GM21528 (cell line): ENCODE data around the gene ICAM2.

Experiments
- ATAC-seq: cut with Tn5 transposase; IDR thresholded peaks from one replicate; pipeline ENCODE4 v1.9.1; 2021; ENCODE audit warnings: mild to moderate bottlenecking, moderate library complexity; ENCODE audit not compliant: unreplicated experiment, low FRiP score

ICAM2 gene

DNA sequence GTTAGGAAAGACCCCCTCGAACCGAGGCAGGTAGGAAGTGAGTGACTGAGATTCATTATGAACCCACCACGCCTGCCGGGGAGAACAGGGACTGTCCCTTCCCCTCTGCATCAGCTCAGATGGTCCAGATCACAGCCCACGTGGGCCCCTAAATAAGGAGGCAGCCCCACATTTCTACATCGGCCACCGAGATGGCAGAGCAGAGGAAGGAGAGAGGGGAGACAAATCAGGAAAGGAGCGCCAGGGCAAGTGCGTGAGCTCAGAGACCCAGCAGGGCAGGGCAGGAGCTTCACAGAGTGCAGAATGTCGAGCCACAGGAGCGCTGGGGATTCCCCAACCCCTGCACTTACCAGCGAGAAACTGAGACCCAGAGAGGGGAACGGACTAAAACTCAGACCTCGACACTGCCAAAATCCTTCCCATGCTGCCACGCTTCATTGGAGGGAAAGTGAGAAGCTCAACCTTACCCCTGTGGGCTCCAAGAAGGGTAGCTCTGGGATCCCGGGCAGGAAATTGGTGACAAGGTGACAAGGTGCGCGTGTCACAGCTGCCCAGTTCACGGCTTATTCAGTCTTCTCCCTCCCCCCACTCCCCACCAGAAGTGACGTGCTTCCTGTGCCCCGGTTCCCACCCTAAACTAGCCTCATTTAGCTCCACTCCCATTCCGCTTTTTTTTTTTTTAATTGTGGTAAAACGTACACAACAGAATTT, at the start of gene ICAM2:
TSS of gene ICAM2 (minus strand) at position 578 of the 711 bp plus-strand sequence. CDS start 13,942 bp downstream, outside the sequence.
- ATAC-seq, result peak; percentile 71

DNA sequence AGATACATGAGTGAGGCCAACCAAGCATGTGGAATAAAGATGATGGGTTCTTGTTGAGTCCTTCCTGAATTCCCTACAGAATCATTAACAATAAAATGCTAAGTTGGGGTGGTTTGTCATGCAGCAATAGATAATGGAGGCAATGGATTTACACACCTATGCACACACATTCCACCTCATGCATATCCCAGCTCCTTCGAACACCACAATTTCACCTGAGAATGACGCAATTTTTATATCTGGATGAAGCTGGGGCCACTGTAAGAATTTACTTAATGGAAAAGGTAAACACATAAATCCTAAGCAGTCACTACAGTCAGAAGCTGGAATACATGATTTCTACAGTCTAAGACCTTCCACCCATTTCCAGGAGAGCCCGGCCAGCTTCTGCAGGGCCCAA, 49.8 kb upstream of the ICAM2 start:
- ATAC-seq, result no peak

DNA sequence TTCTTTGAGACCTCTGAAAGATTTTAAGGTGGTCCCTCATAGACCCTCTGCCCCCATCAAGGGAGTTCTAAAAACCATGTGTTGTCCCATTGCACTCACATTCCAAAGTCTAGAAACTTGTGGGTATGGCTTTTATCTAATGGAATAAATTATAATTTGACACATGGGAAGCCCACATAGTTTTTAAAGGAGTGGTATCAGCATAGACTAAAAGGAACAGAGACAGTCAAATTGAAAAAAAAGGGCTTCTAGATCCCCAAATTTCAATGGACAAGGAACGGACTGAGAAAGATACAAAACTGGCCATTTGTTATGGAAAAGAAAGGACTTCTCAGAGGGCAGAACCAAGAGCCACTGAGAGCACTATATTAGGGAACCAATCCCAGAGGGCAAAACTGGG, 48.7 kb upstream of the ICAM2 start:
- ATAC-seq, result no peak

DNA sequence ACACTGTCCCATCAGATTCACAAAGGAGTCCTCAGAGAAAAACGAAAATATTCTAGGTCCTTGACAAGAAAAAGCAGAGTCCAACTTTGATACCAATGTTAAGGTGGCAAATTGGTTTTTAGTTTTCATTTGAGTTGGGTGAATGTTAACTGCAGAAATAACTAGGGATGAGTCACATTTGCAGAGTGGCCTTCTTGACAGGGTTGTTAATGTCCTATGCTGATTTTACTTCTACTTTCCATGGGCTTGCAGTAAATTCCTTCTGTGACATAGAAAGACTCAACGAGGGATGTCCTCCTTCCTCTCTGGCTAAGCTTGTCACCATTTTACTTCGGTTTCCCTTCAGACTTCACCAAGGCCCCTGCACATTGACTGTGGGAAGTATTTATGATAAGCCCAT, 47.2 kb upstream of the ICAM2 start:
- no peak for ATAC-seq

DNA sequence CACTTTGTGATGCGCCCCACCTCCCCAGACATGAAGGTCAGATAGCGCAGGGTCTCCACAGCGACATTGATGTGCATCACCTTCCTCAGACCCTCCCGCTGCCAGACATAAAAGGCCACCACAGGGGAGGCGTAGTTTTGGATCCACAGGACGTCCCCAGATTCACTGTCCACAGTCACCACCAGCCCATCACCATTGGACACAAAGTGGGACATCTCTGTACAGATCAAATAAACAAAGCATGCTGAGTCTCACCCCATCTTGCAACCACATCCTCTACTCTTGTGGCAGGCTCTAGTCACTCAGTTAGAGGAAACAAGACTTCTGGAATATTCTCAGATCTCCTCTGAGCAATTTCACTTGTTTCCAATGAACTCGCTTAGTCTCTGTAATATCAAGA, 46.3 kb upstream of the ICAM2 start:
- no peak for ATAC-seq

DNA sequence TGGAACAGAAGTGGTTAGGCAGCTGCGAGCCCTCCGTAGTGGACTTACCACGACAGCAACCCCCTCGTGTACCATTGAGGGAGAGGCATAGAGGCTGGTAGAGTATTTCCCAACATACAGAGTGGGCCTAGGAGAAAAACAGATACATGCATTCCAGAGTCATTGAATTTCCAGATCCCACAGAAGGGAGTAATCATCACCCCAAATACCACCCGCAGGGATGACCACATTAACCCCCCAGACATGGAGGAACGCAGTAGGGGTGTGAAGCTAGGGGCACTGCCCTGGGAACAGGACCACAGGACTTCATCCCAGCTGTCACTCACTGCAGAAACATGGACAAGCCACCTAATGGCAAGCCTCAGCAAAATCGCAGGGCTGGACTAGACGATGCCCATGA, 44.7 kb upstream of the ICAM2 start:
- no peak for ATAC-seq

DNA sequence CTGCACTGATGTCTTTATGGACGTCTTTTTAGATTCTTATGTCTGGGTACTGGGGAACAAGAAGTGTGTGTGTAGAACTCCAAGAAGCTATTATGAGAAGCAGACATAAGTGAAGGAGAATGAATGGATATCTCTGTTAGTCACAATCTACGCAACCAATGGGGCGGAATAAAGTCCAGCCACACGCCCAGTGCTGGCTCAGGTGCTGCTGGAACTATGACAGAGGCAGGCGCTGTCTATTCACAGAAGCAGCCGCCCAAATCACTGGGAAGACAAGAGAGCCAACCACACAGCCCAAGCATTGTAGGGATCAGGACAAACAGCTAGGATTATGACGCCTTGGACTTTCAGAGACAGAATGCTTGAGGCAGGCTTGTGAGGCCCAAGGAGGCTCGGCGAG, 43.9 kb upstream of the ICAM2 start:
- ATAC-seq, result no peak

DNA sequence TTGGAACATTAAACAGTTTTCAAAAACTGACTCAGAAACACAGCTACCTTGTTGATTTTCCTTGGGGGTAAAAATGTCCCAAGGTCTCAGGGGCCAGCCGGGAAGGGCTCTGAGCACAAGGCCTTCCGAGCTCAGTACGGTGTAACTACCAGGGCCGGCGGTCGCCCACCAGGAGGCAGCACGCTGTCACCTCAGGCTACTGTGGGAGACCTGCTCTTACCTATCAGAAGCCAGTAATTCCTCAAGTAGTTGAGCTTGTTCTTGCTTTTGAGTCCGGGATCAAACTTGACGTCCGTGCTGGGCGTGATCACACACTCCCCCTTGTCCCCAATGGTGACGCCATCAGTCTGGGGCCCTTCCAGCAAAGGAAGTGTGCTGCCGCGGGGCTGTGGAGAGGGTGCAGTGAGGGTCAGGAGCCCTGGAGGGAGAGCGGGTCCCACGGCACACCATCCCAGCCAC, 43.4 kb upstream of the ICAM2 start:
- ATAC-seq, result no peak

DNA sequence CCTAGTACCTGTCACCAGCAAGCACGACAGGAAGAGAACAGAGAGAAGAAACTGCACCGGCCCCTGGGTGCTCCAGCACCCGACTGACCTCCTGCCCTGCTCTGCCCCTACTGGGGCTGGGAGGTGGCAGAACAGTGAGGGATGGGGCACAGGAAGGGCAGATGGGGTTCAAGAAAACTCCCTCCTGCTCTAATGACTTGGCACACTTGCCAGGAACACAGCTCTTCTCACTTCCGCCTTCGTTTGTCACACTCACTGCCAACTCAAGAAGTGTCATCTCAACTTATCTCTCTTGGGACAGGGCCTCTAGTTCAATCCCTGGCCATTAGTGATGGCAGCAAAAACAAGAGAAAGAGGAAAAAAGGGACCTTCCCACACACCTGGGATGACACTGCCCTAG, 42.7 kb upstream of the ICAM2 start:
- no peak for ATAC-seq

DNA sequence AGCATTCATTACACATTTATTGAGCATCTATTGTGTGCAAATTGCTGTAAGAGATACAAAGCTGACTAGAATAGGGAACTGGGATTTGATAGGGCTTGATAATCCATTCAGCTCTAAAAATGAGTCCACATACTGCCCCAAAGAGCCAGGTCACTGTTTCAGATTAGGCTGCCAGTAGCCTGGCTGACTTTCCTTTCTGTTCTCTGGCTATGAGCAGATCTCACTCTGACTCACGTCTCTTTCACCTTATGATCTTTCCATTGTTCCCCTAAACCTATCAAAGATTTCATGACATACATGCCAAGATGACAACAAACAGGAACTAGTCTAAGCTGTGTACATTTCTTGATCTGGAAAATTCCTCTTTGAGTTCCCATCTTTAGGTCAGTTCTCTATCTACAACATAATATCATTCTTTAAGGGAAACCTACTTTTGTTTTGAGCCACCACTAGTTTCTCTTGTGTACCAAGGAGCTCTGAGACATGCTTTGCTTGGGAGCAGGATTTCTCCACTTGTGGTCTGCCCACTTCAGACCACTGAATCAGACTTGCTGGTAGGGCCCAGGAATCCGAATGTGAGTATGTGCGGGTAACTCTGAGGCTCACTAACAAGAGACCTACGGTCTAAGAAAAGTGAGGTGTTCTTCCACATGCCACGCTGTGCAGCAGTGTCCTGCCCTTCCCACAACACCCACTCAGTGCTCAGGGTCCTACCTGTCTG, 40.9 kb upstream of the ICAM2 start:
- no peak for ATAC-seq

DNA sequence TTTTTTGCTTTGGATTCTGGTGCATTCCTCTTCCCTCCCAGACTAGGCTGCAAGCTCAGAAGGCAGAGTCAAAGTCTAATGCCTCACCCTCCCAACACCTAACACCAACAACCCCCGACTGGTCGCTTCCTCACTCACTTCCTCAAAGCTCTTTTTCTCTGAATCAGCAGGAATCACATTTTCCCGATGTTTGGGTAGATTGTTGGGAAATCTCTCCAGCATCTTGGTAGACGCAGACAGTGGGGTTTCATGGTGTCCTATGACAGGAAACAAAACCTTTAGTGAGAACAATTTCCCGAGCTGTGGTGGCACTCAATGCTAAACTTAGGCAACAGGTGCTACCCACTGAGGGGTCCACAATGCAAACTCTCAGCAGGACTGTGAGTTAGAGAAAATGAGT, 39.9 kb upstream of the ICAM2 start:
- no peak for ATAC-seq

DNA sequence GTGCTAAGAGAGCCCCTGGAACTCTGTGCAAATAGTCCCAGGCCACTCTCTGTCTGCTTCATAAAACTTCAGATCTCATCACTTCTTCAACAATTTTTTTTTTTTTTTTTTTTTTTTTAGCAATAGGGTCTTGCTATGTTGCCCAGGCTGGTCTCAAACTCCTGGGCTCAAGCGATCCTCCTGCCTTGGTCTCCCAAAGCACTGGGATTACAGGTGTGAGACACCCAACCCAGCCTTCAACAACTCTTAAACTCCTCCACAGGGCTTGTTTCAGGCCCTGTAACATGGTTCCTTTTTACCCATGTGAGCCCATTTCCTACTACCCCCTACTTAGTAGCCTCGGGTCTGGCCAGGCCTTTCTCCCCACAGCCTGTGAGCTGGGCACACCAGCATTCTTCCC, 39.3 kb upstream of the ICAM2 start:
- ATAC-seq, result no peak

DNA sequence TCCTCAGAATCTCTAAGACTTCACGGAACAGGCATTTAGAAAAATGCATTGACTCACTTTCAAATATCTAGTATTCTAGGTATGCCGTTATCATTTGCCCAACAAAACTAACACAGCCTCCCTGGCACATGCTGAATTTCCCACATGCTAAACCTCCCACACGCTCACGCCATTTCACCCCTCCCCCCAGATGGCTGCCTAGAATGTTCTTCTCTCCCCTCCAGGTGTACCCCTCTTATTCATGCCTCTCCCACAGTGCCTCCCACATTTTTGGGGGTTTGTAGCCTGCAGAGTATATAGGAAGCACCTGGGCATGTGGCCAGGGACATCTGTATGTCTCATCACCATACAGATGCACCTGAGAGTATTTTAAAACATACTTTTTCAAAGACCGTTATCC, 38.2 kb upstream of the ICAM2 start:
- no peak for ATAC-seq

DNA sequence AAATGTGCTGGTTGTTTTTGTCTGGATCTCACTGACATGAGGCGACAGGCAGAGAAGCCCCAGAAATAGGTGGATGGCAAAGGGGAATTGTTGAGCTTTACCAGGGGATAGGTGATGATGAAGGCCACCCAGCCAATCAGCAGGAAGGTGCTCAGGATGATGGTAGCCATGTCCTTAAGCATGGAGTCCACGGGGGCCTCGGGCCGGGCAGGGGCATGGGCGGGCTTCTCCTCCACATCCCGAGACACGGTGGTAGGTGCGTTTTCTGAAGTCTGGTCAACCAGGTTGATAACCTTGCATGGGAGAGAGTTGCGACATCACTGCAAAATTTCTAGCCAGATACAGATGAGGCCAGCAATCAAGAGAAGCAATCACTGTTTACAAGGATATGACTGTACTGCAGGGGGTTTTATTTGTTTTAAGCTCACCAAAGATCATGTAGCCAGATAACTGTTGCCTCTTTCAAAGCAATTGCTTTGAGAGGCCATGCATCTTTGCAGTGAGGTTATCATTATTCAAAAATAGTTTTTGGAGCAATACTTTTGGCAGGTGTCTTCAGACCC, 37.3 kb upstream of the ICAM2 start:
- no peak for ATAC-seq

DNA sequence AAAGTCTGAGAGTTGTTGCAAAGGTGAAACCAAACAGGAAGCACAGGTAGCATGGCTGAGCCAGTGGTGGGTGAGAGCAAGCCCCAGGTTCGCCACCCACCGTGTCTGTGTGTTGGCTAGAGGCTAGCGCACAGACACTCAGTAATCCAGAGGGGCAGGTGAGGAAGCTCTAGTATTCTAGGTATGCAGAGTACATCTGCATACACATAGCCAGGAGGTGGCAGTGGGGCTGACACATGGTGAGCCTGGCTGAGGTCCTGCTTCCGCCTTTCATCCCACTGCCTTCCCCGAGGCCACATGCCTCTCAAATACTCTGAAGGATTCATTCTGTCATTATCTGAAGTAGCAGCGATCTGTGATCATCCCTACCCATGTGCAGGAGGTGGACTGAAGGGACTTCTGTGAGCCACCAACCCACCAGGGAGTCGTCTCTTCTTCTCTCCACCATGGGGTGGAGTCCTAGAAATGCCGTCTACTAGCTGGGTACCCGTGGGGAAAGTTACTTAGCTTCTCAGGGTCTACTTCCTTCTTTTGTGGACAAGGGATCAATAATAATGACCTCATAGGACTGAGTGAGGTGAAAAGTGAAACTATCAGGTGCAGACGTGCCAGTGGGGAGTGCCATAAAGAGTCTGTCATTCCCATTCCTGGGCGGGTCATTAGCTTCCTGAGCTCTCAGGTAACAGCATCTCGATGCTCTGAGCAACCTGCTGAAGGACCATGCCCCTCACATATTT, 36.0 kb upstream of the ICAM2 start:
- ATAC-seq, result peak; percentile 69

DNA sequence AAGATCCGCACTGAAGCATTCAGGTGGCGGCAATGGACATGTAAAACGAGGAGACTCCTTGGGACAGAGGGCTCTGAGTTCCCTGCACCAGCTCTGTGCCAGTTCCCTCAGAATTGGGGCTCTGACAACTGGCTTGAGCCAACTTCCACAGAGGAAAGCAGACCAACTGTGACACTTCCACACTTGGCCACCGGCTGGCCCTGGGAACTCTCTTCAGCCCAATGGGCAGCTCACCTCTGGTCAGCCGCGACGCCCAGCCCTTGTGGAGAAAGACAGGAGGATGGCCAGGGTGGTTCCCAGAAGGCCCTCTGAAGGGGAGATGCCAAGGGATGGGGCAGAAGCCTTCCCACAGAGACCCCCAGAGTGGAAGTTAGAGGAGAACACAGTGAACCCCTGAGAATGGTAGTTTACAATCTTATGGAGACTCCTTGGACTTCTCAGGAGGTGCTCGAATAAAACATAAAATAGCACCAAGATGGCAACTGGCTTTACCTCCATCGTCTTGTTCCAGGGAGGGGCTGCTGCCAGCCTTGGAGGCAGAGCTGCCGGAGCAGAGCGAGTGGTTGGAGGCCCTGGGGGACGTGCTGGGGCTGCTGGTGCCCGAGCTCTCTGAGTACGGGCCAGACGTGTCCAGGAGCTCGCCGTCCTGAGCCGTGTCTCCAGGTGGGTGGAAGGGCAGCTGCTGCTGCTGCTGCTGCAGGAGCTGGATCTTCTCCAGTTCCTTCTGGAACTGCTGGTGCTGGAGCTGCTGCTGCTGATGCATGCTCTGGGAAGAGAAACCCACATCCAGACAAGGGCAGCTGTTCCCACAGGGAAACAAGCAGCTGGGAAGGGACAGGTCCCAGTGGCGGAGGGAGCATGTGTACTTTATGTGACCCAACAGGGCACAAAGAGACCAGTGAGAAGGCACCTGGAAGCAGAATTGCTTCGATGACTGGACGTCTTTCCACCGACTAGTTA, 35.0 kb upstream of the ICAM2 start:
- no peak for ATAC-seq

DNA sequence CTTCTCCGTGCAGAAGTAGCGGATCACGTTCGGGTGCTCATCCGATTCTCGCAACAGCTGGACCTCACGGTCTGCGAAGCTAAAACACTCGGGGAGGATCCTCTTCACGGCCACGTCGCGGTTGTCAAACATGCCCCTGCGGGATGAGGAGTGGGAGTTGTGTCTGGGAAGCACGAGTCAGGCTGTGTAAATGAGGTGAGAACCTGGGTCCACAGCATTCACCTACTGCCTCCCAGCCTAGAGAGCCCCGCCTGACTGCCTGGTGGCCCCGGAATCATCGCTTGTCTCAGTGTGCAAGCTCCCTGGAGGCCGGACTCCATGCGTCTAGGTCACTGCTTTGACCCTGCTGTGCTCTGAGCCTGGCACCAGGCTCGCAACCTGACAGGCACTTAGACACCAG, 33.9 kb upstream of the ICAM2 start:
- ATAC-seq, result no peak

DNA sequence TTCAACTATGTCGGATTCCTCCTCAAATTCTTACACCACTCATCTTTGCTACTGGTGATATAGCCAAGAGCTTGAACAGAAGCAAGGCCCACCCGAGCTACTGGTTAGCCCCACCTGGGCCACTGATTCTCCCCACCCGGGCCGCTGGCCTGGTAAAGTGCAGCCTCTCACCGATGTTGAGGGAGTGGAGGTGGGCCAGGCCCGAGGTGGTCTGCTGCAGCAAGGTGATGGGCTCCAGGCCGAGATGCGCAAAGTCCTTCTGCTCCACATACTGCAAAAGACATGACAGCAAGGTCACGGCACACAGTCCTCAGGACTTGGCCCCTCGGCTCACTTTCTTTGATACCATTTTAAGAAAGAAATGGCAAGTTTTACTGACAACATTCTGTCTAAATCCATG, 32.7 kb upstream of the ICAM2 start:
- no peak for ATAC-seq

DNA sequence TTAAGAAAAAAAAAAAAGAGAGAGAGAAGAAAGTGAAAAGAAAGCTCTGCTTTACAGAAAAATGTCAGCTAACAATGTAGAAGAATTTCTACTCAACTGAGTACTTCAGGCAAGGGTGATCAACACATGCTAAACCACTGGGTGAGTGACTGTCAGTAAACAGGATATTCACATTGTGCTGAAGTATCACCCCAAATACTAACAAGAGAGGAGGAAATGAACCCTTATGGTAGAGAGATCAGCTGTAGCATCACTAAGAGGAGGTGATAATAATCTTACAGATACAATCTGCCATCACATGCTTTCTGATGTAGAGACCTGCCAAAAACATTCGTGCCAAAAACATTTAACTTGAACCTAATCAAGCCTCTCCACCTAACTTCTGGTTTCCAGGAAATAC, 30.7 kb upstream of the ICAM2 start:
- no peak for ATAC-seq

DNA sequence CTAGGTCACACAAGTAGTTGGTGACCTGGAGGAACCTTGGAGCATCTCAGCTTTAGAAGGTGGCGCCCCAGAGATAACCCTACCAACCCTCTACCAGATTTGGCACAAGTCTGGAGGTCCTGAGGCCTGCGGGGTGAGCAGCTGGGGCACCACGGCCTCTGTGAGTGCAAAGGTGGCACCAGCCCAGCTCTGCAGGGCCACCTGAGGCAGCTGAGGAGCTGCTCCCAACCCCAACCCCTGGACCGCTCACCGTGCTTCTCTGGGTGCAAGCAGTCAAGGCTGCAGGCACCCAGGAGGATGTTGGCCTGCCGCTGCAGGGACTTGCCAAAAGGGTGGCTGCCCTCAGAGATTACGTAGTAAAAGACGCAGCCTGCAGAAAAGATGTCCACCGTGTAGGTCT, 28.4 kb upstream of the ICAM2 start:
- no peak for ATAC-seq
